Mucosa of stomach (tissue), 1 donor: ENCODE results near the gene NETO2.
A peak's percentile ranks its signal among the peaks of the same experiment; 100 is the strongest.

Source experiments
- H3K27me3 ChIP-seq: one replicate; pipeline ENCODE4 v1.7.0; 2013; ENCODE audit warnings: mild to moderate bottlenecking, low read length; ENCODE audit not compliant: control insufficient read depth, insufficient read depth
- H3K36me3 ChIP-seq: one replicate; pipeline ENCODE4 v1.7.0; 2013; ENCODE audit warnings: low read length; ENCODE audit not compliant: control insufficient read depth, insufficient read depth
- H3K4me1 ChIP-seq: one replicate; pipeline ENCODE4 v1.7.0; 2013; ENCODE audit warnings: mild to moderate bottlenecking, low read length; ENCODE audit not compliant: control insufficient read depth, insufficient read depth
- H3K4me3 ChIP-seq: one replicate; pipeline ENCODE4 v1.7.0; 2013; ENCODE audit warnings: low read length
- H3K9ac ChIP-seq: one replicate; pipeline ENCODE4 v1.7.0; 2013; ENCODE audit warnings: mild to moderate bottlenecking, low read length, moderate library complexity
- H3K9me3 ChIP-seq: one replicate; pipeline ENCODE4 v1.7.0; 2013; ENCODE audit warnings: mild to moderate bottlenecking, low read length, moderate library complexity; ENCODE audit not compliant: control insufficient read depth
- donor health status: Pancreatic carcinoma.

NETO2 gene

GRCh38 chr16:47047524-47048203, 96.1 kb downstream of the NETO2 start:
- H3K36me3 ChIP-seq = no peaks in the 10 kb centered on the region
- H3K27me3 ChIP-seq = no peaks in the 10 kb centered on the region
- H3K4me1 ChIP-seq = no peaks in the 10 kb centered on the region
- H3K9ac ChIP-seq = no peak overlapping the region
- no peaks in the 10 kb centered on the region for H3K9me3 ChIP-seq
- no peak overlapping the region for H3K4me3 ChIP-seq

DNA sequence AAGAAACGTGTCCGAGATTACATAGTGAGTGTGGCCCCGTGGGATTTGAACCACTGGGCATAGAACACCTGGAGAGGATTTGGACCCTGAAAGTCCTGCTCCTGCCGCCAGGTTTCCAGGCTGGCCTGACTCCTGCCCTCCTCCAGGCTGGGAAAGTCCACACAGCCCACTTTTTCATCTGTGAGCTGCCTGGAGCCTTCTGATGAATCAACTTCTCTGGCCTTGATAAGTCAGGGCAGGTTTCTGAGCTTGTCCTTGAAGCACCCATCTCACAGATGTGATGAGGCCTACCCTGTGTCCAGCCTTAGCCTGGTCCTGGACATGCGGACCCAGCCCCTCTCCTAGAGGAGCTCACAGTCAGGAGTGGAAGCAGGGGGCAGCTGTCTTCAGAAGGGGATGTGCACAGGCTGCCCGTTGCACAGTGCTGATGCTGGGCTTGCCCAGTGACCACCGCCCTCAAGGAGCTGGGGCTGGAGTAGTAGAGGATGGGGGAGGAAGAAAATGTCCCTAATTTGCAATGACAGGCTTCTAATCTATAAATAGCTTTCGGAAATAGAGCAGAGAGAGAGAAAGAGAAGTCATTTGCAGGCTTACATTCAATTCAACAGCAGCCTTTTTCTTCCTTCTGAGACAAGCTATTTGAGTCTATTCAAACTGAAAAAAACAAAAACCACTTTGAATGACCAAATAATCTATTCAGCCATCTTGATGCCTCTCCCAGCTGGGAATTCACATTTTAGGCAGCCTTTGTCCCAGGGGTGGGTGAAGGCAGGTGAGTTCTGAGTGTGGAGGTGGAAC, 96.8 kb downstream of the NETO2 start:
- Histone ChIP-seq H3K9me3 (no peaks in the 10 kb centered on the region), H3K9ac (no peak overlapping the region), H3K4me3 (no peak overlapping the region), H3K4me1 (no peaks in the 10 kb centered on the region), H3K36me3 (no peaks in the 10 kb centered on the region), H3K27me3 (no peaks in the 10 kb centered on the region)

DNA sequence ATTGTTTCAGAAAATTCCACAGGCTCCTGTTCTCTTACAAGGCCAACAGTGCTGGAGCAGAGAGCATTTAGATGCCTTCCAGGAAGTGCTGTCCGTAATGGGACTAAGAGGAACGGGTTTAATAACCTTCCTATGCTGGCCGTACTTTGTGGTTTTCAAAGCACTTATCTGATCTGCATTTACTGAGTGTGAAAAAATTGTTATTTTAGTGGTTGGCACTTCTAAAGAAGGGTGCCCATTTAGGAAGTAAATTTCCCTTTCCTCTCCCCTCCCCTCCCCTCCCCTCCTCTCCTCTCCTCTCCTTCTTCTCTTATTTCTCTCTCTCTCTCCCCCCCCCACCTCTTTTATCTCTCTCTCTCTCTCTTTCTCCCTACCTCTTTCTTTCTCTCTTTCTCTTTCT, 98.3 kb downstream of the NETO2 start:
- H3K9me3 ChIP-seq = no peaks in the 10 kb centered on the region
- no peak overlapping the region for H3K9ac ChIP-seq
- no peak overlapping the region for H3K4me3 ChIP-seq
- H3K27me3 ChIP-seq = no peaks in the 10 kb centered on the region
- no peaks in the 10 kb centered on the region for H3K4me1 ChIP-seq
- H3K36me3 ChIP-seq = no peaks in the 10 kb centered on the region

DNA sequence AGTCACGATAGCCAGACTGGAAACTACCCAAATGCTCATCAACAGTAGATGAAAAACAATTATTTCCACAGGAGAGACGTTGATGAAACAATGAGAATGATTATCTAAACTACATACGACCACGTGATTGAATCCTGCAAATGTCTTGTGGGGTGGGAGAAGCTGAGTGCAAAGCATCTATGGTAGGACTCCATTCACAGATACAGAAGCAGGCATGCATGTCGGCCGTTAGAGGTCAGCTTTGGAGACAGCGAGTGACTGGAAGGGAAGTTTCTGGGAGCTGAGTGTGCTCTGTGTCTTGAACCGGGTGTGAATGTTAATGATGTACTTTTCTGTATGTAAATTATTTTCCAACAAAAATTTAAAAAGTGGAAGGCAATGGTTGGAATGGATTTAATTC, 98.7 kb downstream of the NETO2 start:
- no peaks in the 10 kb centered on the region for H3K27me3 ChIP-seq
- H3K36me3 ChIP-seq = no peaks in the 10 kb centered on the region
- H3K4me1 ChIP-seq = no peaks in the 10 kb centered on the region
- H3K9ac ChIP-seq = no peak overlapping the region
- no peak overlapping the region for H3K4me3 ChIP-seq
- no peaks in the 10 kb centered on the region for H3K9me3 ChIP-seq

- no peaks in the 10 kb centered on the region for H3K4me1 ChIP-seq
- H3K4me3 ChIP-seq = no peak overlapping the region
- no peak overlapping the region for H3K9ac ChIP-seq
- no peaks in the 10 kb centered on the region for H3K36me3 ChIP-seq
- H3K9me3 ChIP-seq = no peaks in the 10 kb centered on the region
- H3K27me3 ChIP-seq = no peaks in the 10 kb centered on the region
Observed at GRCh38 chr16:47043970-47044684, 99.6 kb downstream of the NETO2 start.

DNA sequence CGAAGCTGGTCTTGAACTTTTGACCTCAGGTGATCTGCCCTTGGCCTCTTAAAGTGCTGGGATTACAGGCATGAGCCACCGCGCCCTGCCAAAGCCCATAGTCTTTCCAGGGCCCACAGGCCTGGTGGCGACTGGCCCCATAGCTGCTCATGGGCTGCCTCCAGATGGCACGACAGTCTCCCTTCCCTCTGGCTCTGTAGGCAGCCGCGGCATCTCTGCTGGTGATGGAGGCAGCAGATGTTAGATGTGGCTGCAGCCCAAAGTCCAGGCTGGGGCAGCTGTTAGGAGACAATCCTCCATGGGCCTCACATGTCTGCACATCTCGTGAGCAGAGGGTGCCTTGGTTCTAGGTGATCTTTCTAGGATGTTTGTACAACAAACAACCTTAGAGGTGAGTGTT, 100.5 kb downstream of the NETO2 start:
- no peaks in the 10 kb centered on the region for H3K36me3 ChIP-seq
- H3K9ac ChIP-seq = no peak overlapping the region
- H3K4me1 ChIP-seq = no peaks in the 10 kb centered on the region
- no peaks in the 10 kb centered on the region for H3K27me3 ChIP-seq
- H3K9me3 ChIP-seq = no peaks in the 10 kb centered on the region
- H3K4me3 ChIP-seq = no peak overlapping the region

- Histone ChIP-seq H3K36me3 (no peaks in the 10 kb centered on the region), H3K9ac (peak overlapping the region; percentile 69), H3K4me1 (no peaks in the 10 kb centered on the region), H3K9me3 (no peaks in the 10 kb centered on the region), H3K27me3 (peaks cover 5% of the 10 kb centered on the region), H3K4me3 (peak overlapping the region; percentile 60)
Observed at GRCh38 chr16:47037746-47038458, 105.8 kb downstream of the NETO2 start.

- Histone ChIP-seq H3K27me3 (peaks cover 5% of the 10 kb centered on the region), H3K9ac (peak overlapping the region; percentile 69), H3K36me3 (no peaks in the 10 kb centered on the region), H3K4me1 (no peaks in the 10 kb centered on the region), H3K9me3 (no peaks in the 10 kb centered on the region), H3K4me3 (peak overlapping the region; percentile 60)
Observed at GRCh38 chr16:47037396-47037745, 106.4 kb downstream of the NETO2 start.

- Histone ChIP-seq H3K36me3 (no peaks in the 10 kb centered on the region), H3K9me3 (no peaks in the 10 kb centered on the region), H3K9ac (no peak overlapping the region), H3K27me3 (peaks cover 5% of the 10 kb centered on the region), H3K4me3 (no peak overlapping the region), H3K4me1 (no peaks in the 10 kb centered on the region)
Observed at GRCh38 chr16:47036201-47036600, 107.5 kb downstream of the NETO2 start.

DNA sequence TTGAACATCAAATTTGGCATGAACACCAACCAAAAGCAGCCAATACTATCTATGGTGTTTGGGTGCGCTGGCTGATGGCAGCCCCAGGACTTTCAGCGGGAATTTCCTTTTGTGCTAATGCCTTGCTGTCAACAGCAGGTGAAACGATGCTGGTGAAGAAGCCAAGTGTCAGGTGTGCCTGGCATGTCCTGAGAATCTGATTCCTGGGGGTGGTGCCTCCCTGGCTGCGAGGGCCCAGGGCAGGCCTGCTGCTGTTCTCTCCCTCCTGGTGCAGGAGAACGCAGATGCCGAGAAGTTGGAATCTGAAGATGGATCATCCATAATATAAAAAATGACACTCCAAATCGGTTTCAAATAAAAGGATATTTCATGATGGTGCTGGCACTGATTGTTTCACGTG, 108.3 kb downstream of the NETO2 start:
- Histone ChIP-seq H3K27me3 (peaks cover 5% of the 10 kb centered on the region), H3K9me3 (no peaks in the 10 kb centered on the region), H3K4me1 (no peaks in the 10 kb centered on the region), H3K9ac (no peak overlapping the region), H3K36me3 (no peaks in the 10 kb centered on the region), H3K4me3 (no peak overlapping the region)

GRCh38 chr16:47034455-47034854, 109.3 kb downstream of the NETO2 start:
- Histone ChIP-seq H3K4me1 (no peaks in the 10 kb centered on the region), H3K9me3 (no peaks in the 10 kb centered on the region), H3K36me3 (no peaks in the 10 kb centered on the region), H3K27me3 (peaks cover 5% of the 10 kb centered on the region), H3K4me3 (no peak overlapping the region), H3K9ac (no peak overlapping the region)

DNA sequence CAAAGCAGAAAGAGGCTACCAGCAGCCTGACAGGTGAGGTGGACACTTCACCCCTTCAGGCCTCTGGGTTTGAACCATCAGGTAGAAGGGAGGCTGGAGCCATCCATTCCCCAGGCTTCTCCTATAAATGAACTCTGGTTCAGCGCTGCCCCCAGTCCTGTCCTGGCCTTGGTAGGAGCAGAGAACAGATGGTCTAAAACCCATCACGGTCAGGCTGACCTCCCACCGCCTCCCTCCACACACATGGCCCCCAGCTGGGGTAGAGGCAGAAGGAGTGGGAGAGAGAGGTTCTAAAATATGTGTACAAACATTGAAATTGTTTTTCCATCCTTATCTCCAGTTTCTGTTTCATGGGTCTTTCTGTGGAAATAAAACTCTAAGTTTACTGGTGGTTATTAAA, 110.6 kb downstream of the NETO2 start:
- no peak overlapping the region for H3K9ac ChIP-seq
- H3K4me3 ChIP-seq = no peak overlapping the region
- H3K36me3 ChIP-seq = no peaks in the 10 kb centered on the region
- peaks cover 5% of the 10 kb centered on the region for H3K27me3 ChIP-seq
- H3K4me1 ChIP-seq = no peaks in the 10 kb centered on the region
- H3K9me3 ChIP-seq = no peaks in the 10 kb centered on the region
